CD4-positive, alpha-beta memory T cell (primary cell): ENCODE results near the gene BPIFB3. TPM values are rescaled to one million over a fixed set of nuclear protein-coding genes. Genes with fewer than 3 reads are reported as not detected.
"Not testable (repeated sequence)": the region's sequence is repeated elsewhere in the genome, so short reads cannot be mapped to it uniquely, and the experiment has no call there.

Source experiments
- CTCF ChIA-PET: fragments of 350-600 bp; sonication (Branson Sonifier 250); formaldehyde crosslinking; loops from one replicate; lab custom pipeline; 2021; ENCODE audit warnings: inconsistent platforms; ENCODE audit not compliant: partially characterized antibody; lab: Charles Lee
- POLR2A ChIA-PET: fragments of 350-600 bp; sonication (Branson Sonifier 250); formaldehyde crosslinking; loops from one replicate; lab custom pipeline; 2021; ENCODE audit not compliant: partially characterized antibody; lab: Charles Lee
- DNase-seq, 5 donors: peaks; one replicate each; pipeline versions ENCODE4 v3.0.0 to v3.0.0-alpha.2; 2020 to 2022; ENCODE audit warnings: mixed read lengths in 1 of 5
- H3K27ac ChIP-seq: one replicate; pipeline ENCODE4 v1.7.0; 2013; ENCODE audit warnings: low read depth, low read length
- H3K27me3 ChIP-seq: 2 replicates; pipeline ENCODE4 v1.7.0; 2013; ENCODE audit warnings: mild to moderate bottlenecking, low read length, moderate library complexity; ENCODE audit not compliant: insufficient read depth
- H3K36me3 ChIP-seq: 2 replicates; pipeline ENCODE4 v1.7.0; 2013; ENCODE audit warnings: mild to moderate bottlenecking, low read length, moderate library complexity; ENCODE audit not compliant: insufficient read depth
- H3K4me1 ChIP-seq: 2 replicates; pipeline ENCODE4 v1.7.0; 2013; ENCODE audit warnings: mild to moderate bottlenecking, low read length, moderate library complexity; ENCODE audit not compliant: insufficient read depth
- H3K4me3 ChIP-seq, 2 donors: one replicate each; pipeline ENCODE4 v1.7.0; 2013; ENCODE audit warnings: low read length in 2 of 2, mild to moderate bottlenecking in 1 of 2
- H3K9me3 ChIP-seq, 2 donors: one replicate each; pipeline ENCODE4 v1.7.0; 2013; ENCODE audit warnings: low read length in 2 of 2, control low read depth in 1 of 2; ENCODE audit not compliant: control insufficient read depth in 1 of 2
- H3K27ac Mint-ChIP-seq, 7 donors: one replicate each; pipeline ENCODE4 v1.8.0; 2020 to 2021; ENCODE audit warnings: mixed read lengths in 7 of 7, mild to moderate bottlenecking in 6 of 7, inconsistent platforms in 3 of 7, moderate library complexity in 3 of 7
- H3K27me3 Mint-ChIP-seq, 2 donors: one replicate each; pipeline ENCODE4 v1.8.0; 2020 to 2021; ENCODE audit warnings: mixed read lengths in 2 of 2
- H3K36me3 Mint-ChIP-seq, 2 donors: one replicate each; pipeline ENCODE4 v1.8.0; 2020 to 2021; ENCODE audit warnings: mixed read lengths in 2 of 2, inconsistent platforms in 1 of 2, mild to moderate bottlenecking in 1 of 2
- H3K4me1 Mint-ChIP-seq, 4 donors: one replicate each; pipeline ENCODE4 v1.8.0; 2020 to 2021; ENCODE audit warnings: mixed read lengths in 4 of 4, mild to moderate bottlenecking in 1 of 4
- H3K4me3 Mint-ChIP-seq, 8 donors: one replicate each; pipeline ENCODE4 v1.8.0; 2020 to 2021; ENCODE audit warnings: mixed read lengths in 8 of 8, mild to moderate bottlenecking in 7 of 8, moderate library complexity in 6 of 8, inconsistent platforms in 3 of 8
- H3K9me3 Mint-ChIP-seq, 8 donors: one replicate each; pipeline ENCODE4 v1.8.0; 2020 to 2021; ENCODE audit warnings: mixed read lengths in 8 of 8, mild to moderate bottlenecking in 5 of 8, inconsistent platforms in 3 of 8, moderate library complexity in 1 of 8
- intact Hi-C: fragments of 100-400 bp; cut with micrococcal nuclease; formaldehyde crosslinking; loops from one replicate; pipeline ENCODE4 v1.15.1; 2023
- polyA plus RNA-seq, 2 donors: library from polyadenylated mRNA; unstranded; fragments of 300-500 nt; fragmentation: Illumina TruSeq; gene quantifications; one replicate each; pipeline ENCODE4 v1.2.3, GENCODE V29; 2021
- total RNA-seq, 2 experiments: library from RNA; stranded (reverse); gene quantifications; one replicate each; pipeline ENCODE4 v1.2.3, GENCODE V29; 2021

Gene BPIFB3
- total and polyA plus RNA-seq, 4 experiments from 2014 or later: not detected

- Histone ChIP-seq H3K27me3 (no peaks in the 10 kb centered on the region), H3K9me3 (no peaks in the 10 kb centered on the region), H3K27ac (no peak overlapping the region), H3K4me1 (no peaks in the 10 kb centered on the region), H3K4me3 (no peak overlapping the region), H3K36me3 (no peaks in the 10 kb centered on the region)
- DNase-seq: no peak
- no peaks in the 10 kb centered on the region for H3K4me1 Mint-ChIP-seq
- peaks cover 0 to 4% of the 10 kb centered on the region in 2 donors for H3K27me3 Mint-ChIP-seq
- intact Hi-C loops: no loop called here
- no peak overlapping the region for H3K4me3 Mint-ChIP-seq
- no peaks in the 10 kb centered on the region for H3K36me3 Mint-ChIP-seq
- no peak overlapping the region for H3K27ac Mint-ChIP-seq
- POLR2A ChIA-PET: no interaction called here
- CTCF ChIA-PET: no interaction called here
- H3K9me3 Mint-ChIP-seq: peaks cover 0 to 3% (median 0%) of the 10 kb centered on the region in 8 donors
These were observed 59.7 kb downstream of the BPIFB3 start for GRCh38 chr20:33113387-33113908.

- POLR2A ChIA-PET, H3K9me3 ChIP-seq, H3K4me1 Mint-ChIP-seq, H3K36me3 ChIP-seq, intact Hi-C loops, CTCF ChIA-PET, H3K27ac ChIP-seq, H3K36me3 Mint-ChIP-seq, H3K27me3 ChIP-seq, H3K27ac Mint-ChIP-seq, H3K4me3 Mint-ChIP-seq, H3K4me3 ChIP-seq, H3K27me3 Mint-ChIP-seq, H3K4me1 ChIP-seq, DNase-seq: not testable (repeated sequence)
- H3K9me3 Mint-ChIP-seq: peaks cover 0 to 12% (median 2%) of the 10 kb centered on the region in 8 donors
These were observed 61.8 kb downstream of the BPIFB3 start for GRCh38 chr20:33115501-33115900.

GRCh38 chr20:33119725-33120720 is 66.3 kb downstream of the BPIFB3 start:
- Mint-ChIP-seq H3K27ac (no peak overlapping the region), H3K9me3 (peaks cover 0 to 17% (median 4%) of the 10 kb centered on the region in 8 donors), H3K36me3 (peaks cover 0 to 6% of the 10 kb centered on the region in 2 donors), H3K4me1 (peaks cover 0 to 8% (median 5%) of the 10 kb centered on the region in 4 donors), H3K4me3 (peak overlapping the region in 1 of 8 donors; percentile 43), H3K27me3 (peaks cover 10 to 14% of the 10 kb centered on the region in 2 donors)
- Histone ChIP-seq H3K4me1 (no peaks in the 10 kb centered on the region), H3K27ac (no peak overlapping the region), H3K27me3 (no peaks in the 10 kb centered on the region), H3K9me3 (no peaks in the 10 kb centered on the region), H3K36me3 (no peaks in the 10 kb centered on the region), H3K4me3 (no peak overlapping the region)
- ChIA-PET POLR2A (no interaction called here), CTCF (interaction anchor here (0.9 kb wide), 1 partner anchor 232 kb away, joined by 3 read pairs; no protein-coding TSS in a partner anchor)
- no peak for DNase-seq
- intact Hi-C loops: no loop called here

GRCh38 chr20:33120934-33121333 is 67.2 kb downstream of the BPIFB3 start:
- no peak for DNase-seq
- ChIA-PET POLR2A (no interaction called here), CTCF (no interaction called here)
- Histone ChIP-seq H3K9me3 (no peaks in the 10 kb centered on the region), H3K4me1 (no peaks in the 10 kb centered on the region), H3K4me3 (no peak overlapping the region), H3K27me3 (no peaks in the 10 kb centered on the region), H3K27ac (no peak overlapping the region), H3K36me3 (no peaks in the 10 kb centered on the region)
- Mint-ChIP-seq H3K4me3 (no peak overlapping the region), H3K27me3 (peaks cover 12 to 14% of the 10 kb centered on the region in 2 donors), H3K36me3 (peaks cover 0 to 6% of the 10 kb centered on the region in 2 donors), H3K27ac (no peak overlapping the region), H3K9me3 (peaks cover 0 to 17% (median 3%) of the 10 kb centered on the region in 8 donors), H3K4me1 (peaks cover 0 to 8% (median 5%) of the 10 kb centered on the region in 4 donors)
- intact Hi-C loops: no loop called here

GRCh38 chr20:33122297-33122696 is 68.6 kb downstream of the BPIFB3 start:
- intact Hi-C loops, H3K36me3 Mint-ChIP-seq, H3K9me3 ChIP-seq, H3K36me3 ChIP-seq, H3K4me1 Mint-ChIP-seq, DNase-seq, H3K4me3 ChIP-seq, H3K27me3 ChIP-seq, H3K27ac Mint-ChIP-seq, CTCF ChIA-PET, POLR2A ChIA-PET, H3K27ac ChIP-seq, H3K4me3 Mint-ChIP-seq, H3K4me1 ChIP-seq: not testable (repeated sequence)
- peaks cover 14% of the 10 kb centered on the region in 2 donors for H3K27me3 Mint-ChIP-seq
- H3K9me3 Mint-ChIP-seq: peaks cover 0 to 17% (median 3%) of the 10 kb centered on the region in 8 donors

Other genes with a start within 250 kb of the BPIFB3 start
- 10 to 100 TPM; 78.1 to 78.6 TPM for gene MAPRE1, start 233.9 kb upstream of the BPIFB3 start, total RNA-seq
- 100 to 1,000 TPM in 1 of 2 donors, 10 to 100 TPM in 1; 95.9 to 140 TPM for gene MAPRE1, start 233.9 kb upstream of the BPIFB3 start, polyA plus RNA-seq
- 1 to 10 TPM; 1.5 to 1.8 TPM for gene EFCAB8, start 195.0 kb upstream of the BPIFB3 start, total RNA-seq
- gene EFCAB8, start 195.0 kb upstream of the BPIFB3 start, polyA plus RNA-seq: not detected
- gene SUN5, start 49.5 kb upstream of the BPIFB3 start, total RNA-seq: not detected
- gene SUN5, start 49.5 kb upstream of the BPIFB3 start, polyA plus RNA-seq: not detected
- gene BPIFB2, start 46.2 kb upstream of the BPIFB3 start, total RNA-seq: not detected
- gene BPIFB2, start 46.2 kb upstream of the BPIFB3 start, polyA plus RNA-seq: not detected
- not detected for gene BPIFB6, start 22.3 kb upstream of the BPIFB3 start, total RNA-seq
- not detected for gene BPIFB6, start 22.3 kb upstream of the BPIFB3 start, polyA plus RNA-seq
- not detected for gene BPIFB4, start 25.7 kb downstream of the BPIFB3 start, total RNA-seq
- not detected for gene BPIFB4, start 25.7 kb downstream of the BPIFB3 start, polyA plus RNA-seq
- gene BPIFA2, start 114.3 kb downstream of the BPIFB3 start, total RNA-seq: not detected
- gene BPIFA2, start 114.3 kb downstream of the BPIFB3 start, polyA plus RNA-seq: not detected
- gene BPIFA3, start 163.4 kb downstream of the BPIFB3 start, total RNA-seq: not detected
- not detected for gene BPIFA3, start 163.4 kb downstream of the BPIFB3 start, polyA plus RNA-seq
- not detected for gene BPIFA1, start 182.1 kb downstream of the BPIFB3 start, total RNA-seq
- gene BPIFA1, start 182.1 kb downstream of the BPIFB3 start, polyA plus RNA-seq: not detected
- not detected for gene BPIFB1, start 229.3 kb downstream of the BPIFB3 start, total RNA-seq
- gene BPIFB1, start 229.3 kb downstream of the BPIFB3 start, polyA plus RNA-seq: not detected